Mononuclear cell (primary cell): ENCODE results near the gene ERFE. TPM values are rescaled to one million over a fixed set of nuclear protein-coding genes. Genes with fewer than 3 reads are reported as not detected.

ENCODE experiments used
- H3K27me3 ChIP-seq: 2 replicates; pipeline ENCODE4 v1.6.0; 2011; ENCODE audit warnings: low read length, control low read depth; ENCODE audit not compliant: insufficient read depth
- H3K4me1 ChIP-seq: 2 replicates; pipeline ENCODE4 v1.5.1; 2011; ENCODE audit warnings: mild to moderate bottlenecking, low read length, control low read depth; ENCODE audit not compliant: insufficient read depth
- H3K4me3 ChIP-seq: 2 replicates; pipeline ENCODE4 v1.5.1; 2011; ENCODE audit warnings: mild to moderate bottlenecking, low read length, moderate library complexity
- H3K9me3 ChIP-seq: 2 replicates; pipeline ENCODE4 v1.5.1; 2011; ENCODE audit warnings: low read depth, mild to moderate bottlenecking, control low read depth, low read length
- total RNA-seq: library from RNA; depleted of rRNA; stranded (reverse); fragments of >200 nt; gene quantifications from one replicate; pipeline ENCODE4 v1.2.3, GENCODE V29; 2012

ERFE gene
- total RNA-seq, 1 donor = 0.10 TPM

GRCh38 chr2:238131761-238132462, 26.9 kb upstream of the ERFE start:
- peaks cover 4% of the 10 kb centered on the region for H3K4me1 ChIP-seq
- H3K9me3 ChIP-seq = no peaks in the 10 kb centered on the region
- H3K4me3 ChIP-seq = no peak overlapping the region
- H3K27me3 ChIP-seq = no peaks in the 10 kb centered on the region

GRCh38 chr2:238132463-238133450, 26.0 kb upstream of the ERFE start:
- Histone ChIP-seq H3K4me1 (peaks cover 9% of the 10 kb centered on the region), H3K27me3 (no peaks in the 10 kb centered on the region), H3K9me3 (no peaks in the 10 kb centered on the region), H3K4me3 (no peak overlapping the region)

GRCh38 chr2:238133499-238134392, 25.0 kb upstream of the ERFE start:
- Histone ChIP-seq H3K4me3 (no peak overlapping the region), H3K4me1 (peaks cover 18% of the 10 kb centered on the region), H3K27me3 (no peaks in the 10 kb centered on the region), H3K9me3 (no peaks in the 10 kb centered on the region)

GRCh38 chr2:238134393-238134785, 24.4 kb upstream of the ERFE start:
- H3K4me3 ChIP-seq = no peak overlapping the region
- H3K9me3 ChIP-seq = no peaks in the 10 kb centered on the region
- no peaks in the 10 kb centered on the region for H3K27me3 ChIP-seq
- peaks cover 18% of the 10 kb centered on the region for H3K4me1 ChIP-seq

GRCh38 chr2:238135601-238136150, 23.1 kb upstream of the ERFE start:
- Histone ChIP-seq H3K4me1 (peaks cover 18% of the 10 kb centered on the region), H3K9me3 (no peaks in the 10 kb centered on the region), H3K4me3 (no peak overlapping the region)

GRCh38 chr2:238136820-238137537, 21.8 kb upstream of the ERFE start:
- no peaks in the 10 kb centered on the region for H3K9me3 ChIP-seq
- peaks cover 29% of the 10 kb centered on the region for H3K4me1 ChIP-seq
- no peaks in the 10 kb centered on the region for H3K27me3 ChIP-seq
- H3K4me3 ChIP-seq = no peak overlapping the region

More at GRCh38 chr2:238135601-238136150, 23.1 kb upstream of the ERFE start:
- H3K27me3 ChIP-seq = no peaks in the 10 kb centered on the region

GRCh38 chr2:238137885-238138284, 20.9 kb upstream of the ERFE start:
- Histone ChIP-seq H3K4me3 (no peak overlapping the region), H3K4me1 (peaks cover 32% of the 10 kb centered on the region), H3K27me3 (no peaks in the 10 kb centered on the region), H3K9me3 (no peaks in the 10 kb centered on the region)

GRCh38 chr2:238138331-238139195, 20.2 kb upstream of the ERFE start, which contains the start of gene KLHL30:
TSS of gene KLHL30 (plus strand) at chr2:238138668. CDS start at chr2:238140755, 2,087 bp downstream.
- Histone ChIP-seq H3K27me3 (no peaks in the 10 kb centered on the region), H3K4me1 (peaks cover 32% of the 10 kb centered on the region), H3K9me3 (no peaks in the 10 kb centered on the region), H3K4me3 (no peak within 1 kb of the TSS)

GRCh38 chr2:238139196-238140039, 19.4 kb upstream of the ERFE start:
- H3K4me1 ChIP-seq = peaks cover 32% of the 10 kb centered on the region
- H3K4me3 ChIP-seq = no peak overlapping the region
- H3K9me3 ChIP-seq = no peaks in the 10 kb centered on the region
- no peaks in the 10 kb centered on the region for H3K27me3 ChIP-seq

- peaks cover 32% of the 10 kb centered on the region for H3K4me1 ChIP-seq
These were observed 18.7 kb upstream of the ERFE start for GRCh38 chr2:238140040-238140439.

GRCh38 chr2:238140721-238141540, 17.8 kb upstream of the ERFE start:
- Histone ChIP-seq H3K9me3 (no peaks in the 10 kb centered on the region), H3K27me3 (no peaks in the 10 kb centered on the region), H3K4me3 (no peak overlapping the region), H3K4me1 (peaks cover 32% of the 10 kb centered on the region)

More at GRCh38 chr2:238140040-238140439, 18.7 kb upstream of the ERFE start:
- Histone ChIP-seq H3K9me3 (no peaks in the 10 kb centered on the region), H3K27me3 (no peaks in the 10 kb centered on the region), H3K4me3 (no peak overlapping the region)
